Activated T-cell treated with anti-CD3 and anti-CD28 coated beads for 4 hours (primary cell): ENCODE measurements around the gene DYTN.

ENCODE experiments used
- DNase-seq: peaks from one replicate; pipeline ENCODE4 v3.0.0-alpha.2; 2020

The DYTN gene

GRCh38 chr2:206611191-206611590 lies 107.0 kb downstream of the DYTN start:
- DNase-seq = no peak

GRCh38 chr2:206610451-206610850 lies 107.7 kb downstream of the DYTN start:
- DNase-seq = no peak

GRCh38 chr2:206603243-206603642 lies 115.0 kb downstream of the DYTN start:
- no peak for DNase-seq
